ENCODE data around the gene EXOSC6.

The EXOSC6 gene

GRCh38 chr16:70271696-70272095 lies 20.0 kb upstream of the EXOSC6 start (continued):
- TF ChIP-seq, protein P1, sequence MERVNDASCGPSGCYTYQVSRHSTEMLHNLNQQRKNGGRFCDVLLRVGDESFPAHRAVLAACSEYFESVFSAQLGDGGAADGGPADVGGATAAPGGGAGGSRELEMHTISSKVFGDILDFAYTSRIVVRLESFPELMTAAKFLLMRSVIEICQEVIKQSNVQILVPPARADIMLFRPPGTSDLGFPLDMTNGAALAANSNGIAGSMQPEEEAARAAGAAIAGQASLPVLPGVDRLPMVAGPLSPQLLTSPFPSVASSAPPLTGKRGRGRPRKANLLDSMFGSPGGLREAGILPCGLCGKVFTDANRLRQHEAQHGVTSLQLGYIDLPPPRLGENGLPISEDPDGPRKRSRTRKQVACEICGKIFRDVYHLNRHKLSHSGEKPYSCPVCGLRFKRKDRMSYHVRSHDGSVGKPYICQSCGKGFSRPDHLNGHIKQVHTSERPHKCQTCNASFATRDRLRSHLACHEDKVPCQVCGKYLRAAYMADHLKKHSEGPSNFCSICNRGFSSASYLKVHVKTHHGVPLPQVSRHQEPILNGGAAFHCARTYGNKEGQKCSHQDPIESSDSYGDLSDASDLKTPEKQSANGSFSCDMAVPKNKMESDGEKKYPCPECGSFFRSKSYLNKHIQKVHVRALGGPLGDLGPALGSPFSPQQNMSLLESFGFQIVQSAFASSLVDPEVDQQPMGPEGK (CRISPR knock-in tag; IDR thresholded peaks at IDR 0.05; ENCODE audit: borderline replicate concordance): no peak

- TF ChIP-seq SNAI2 (CRISPR knock-in tag; IDR thresholded peaks at IDR 0.05) (no peak), TOX (CRISPR knock-in tag; IDR thresholded peaks at IDR 0.05; ENCODE audit: borderline replicate concordance) (no peak), ARNTL (CRISPR knock-in tag; IDR thresholded peaks at IDR 0.05; ENCODE audit: borderline replicate concordance, low read depth) (no peak), ESRRG (CRISPR knock-in tag; IDR thresholded peaks at IDR 0.05) (no peak), TCF4 (CRISPR knock-in tag; IDR thresholded peaks at IDR 0.05; ENCODE audit: borderline replicate concordance) (no peak), GLIS3 (CRISPR knock-in tag; IDR thresholded peaks at IDR 0.05) (no peak), ZFP30 (CRISPR knock-in tag; IDR thresholded peaks at IDR 0.05) (no peak), PPARA (CRISPR knock-in tag; IDR thresholded peaks at IDR 0.05; ENCODE audit: borderline replicate concordance) (no peak), ZNF70 (CRISPR knock-in tag; IDR thresholded peaks at IDR 0.05) (no peak), ZNF8 (CRISPR knock-in tag; IDR thresholded peaks at IDR 0.05) (no peak), POU6F1 (CRISPR knock-in tag; IDR thresholded peaks at IDR 0.05; ENCODE audit: borderline replicate concordance, low read depth) (no peak), OSR1 (CRISPR knock-in tag; IDR thresholded peaks at IDR 0.05) (no peak), ZNF565 (CRISPR knock-in tag; conservative IDR thresholded peaks at IDR 0.05; ENCODE audit: low read depth) (no peak), ISL1 (CRISPR knock-in tag; IDR thresholded peaks at IDR 0.05) (no peak), ZC3H10 (CRISPR knock-in tag; IDR thresholded peaks at IDR 0.05) (no peak), CSDC2 (CRISPR knock-in tag; IDR thresholded peaks at IDR 0.05) (no peak)
- TF ChIP-seq, protein P2, sequence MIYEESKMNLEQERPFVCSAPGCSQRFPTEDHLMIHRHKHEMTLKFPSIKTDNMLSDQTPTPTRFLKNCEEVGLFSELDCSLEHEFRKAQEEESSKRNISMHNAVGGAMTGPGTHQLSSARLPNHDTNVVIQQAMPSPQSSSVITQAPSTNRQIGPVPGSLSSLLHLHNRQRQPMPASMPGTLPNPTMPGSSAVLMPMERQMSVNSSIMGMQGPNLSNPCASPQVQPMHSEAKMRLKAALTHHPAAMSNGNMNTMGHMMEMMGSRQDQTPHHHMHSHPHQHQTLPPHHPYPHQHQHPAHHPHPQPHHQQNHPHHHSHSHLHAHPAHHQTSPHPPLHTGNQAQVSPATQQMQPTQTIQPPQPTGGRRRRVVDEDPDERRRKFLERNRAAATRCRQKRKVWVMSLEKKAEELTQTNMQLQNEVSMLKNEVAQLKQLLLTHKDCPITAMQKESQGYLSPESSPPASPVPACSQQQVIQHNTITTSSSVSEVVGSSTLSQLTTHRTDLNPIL (CRISPR knock-in tag; IDR thresholded peaks at IDR 0.05; ENCODE audit: low read depth): no peak
- TF ChIP-seq, protein P3, sequence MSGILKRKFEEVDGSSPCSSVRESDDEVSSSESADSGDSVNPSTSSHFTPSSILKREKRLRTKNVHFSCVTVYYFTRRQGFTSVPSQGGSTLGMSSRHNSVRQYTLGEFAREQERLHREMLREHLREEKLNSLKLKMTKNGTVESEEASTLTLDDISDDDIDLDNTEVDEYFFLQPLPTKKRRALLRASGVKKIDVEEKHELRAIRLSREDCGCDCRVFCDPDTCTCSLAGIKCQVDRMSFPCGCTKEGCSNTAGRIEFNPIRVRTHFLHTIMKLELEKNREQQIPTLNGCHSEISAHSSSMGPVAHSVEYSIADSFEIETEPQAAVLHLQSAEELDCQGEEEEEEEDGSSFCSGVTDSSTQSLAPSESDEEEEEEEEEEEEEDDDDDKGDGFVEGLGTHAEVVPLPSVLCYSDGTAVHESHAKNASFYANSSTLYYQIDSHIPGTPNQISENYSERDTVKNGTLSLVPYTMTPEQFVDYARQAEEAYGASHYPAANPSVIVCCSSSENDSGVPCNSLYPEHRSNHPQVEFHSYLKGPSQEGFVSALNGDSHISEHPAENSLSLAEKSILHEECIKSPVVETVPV (CRISPR knock-in tag; IDR thresholded peaks at IDR 0.05): no peak
- TF ChIP-seq, protein P1 (CRISPR knock-in tag; IDR thresholded peaks at IDR 0.05; ENCODE audit: borderline replicate concordance): no peak
- no peak for ATAC-seq
Measured at GRCh38 chr16:70270176-70270575, 18.4 kb upstream of the EXOSC6 start.

DNA sequence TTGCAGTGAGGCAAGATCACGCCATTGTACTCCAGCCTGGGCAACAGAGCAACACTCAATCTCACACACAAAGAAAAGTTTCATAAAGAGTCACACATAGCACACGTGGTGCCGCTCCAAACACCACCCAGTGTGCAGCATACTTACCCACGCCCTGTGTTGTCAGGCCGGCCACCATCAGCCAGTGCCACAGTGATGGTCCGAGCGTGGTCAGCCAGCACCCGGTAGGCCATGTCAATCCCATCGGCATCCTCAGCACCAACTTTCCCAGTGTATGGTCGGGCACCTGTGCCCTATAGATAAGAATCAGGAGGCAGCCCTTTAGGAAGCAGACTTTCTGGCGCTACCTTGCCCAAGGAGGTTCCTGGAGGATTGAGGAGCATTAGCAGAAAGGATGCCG lies 17.7 kb upstream of the EXOSC6 start:
- TF ChIP-seq GLIS3 (CRISPR knock-in tag; IDR thresholded peaks at IDR 0.05): no peak
- TF ChIP-seq ISL1 (CRISPR knock-in tag; IDR thresholded peaks at IDR 0.05): no peak
- no peak for TF ChIP-seq SNAI2 (CRISPR knock-in tag; IDR thresholded peaks at IDR 0.05)
- TF ChIP-seq ZC3H10 (CRISPR knock-in tag; IDR thresholded peaks at IDR 0.05): no peak
- TF ChIP-seq ZFP30 (CRISPR knock-in tag; IDR thresholded peaks at IDR 0.05): no peak
- TF ChIP-seq, protein P1 (CRISPR knock-in tag; IDR thresholded peaks at IDR 0.05; ENCODE audit: borderline replicate concordance): no peak
- no peak for TF ChIP-seq ZNF565 (CRISPR knock-in tag; conservative IDR thresholded peaks at IDR 0.05; ENCODE audit: low read depth)
- ATAC-seq: no peak

- peak; percentile 35; the same call in 2 of the 3 replicates for ATAC-seq
Measured at GRCh38 chr16:70267922-70268321, 16.2 kb upstream of the EXOSC6 start.
